HepG2 (cell line): ENCODE data around the gene ZP2.

ENCODE experiments used
- HDAC2 ChIP-seq: sonication (generic); formaldehyde crosslinking; IDR thresholded peaks from 2 replicates; pipeline ENCODE4 v1.4.0; 2020; ENCODE audit warnings: missing genetic modification reagents
- HDAC6 ChIP-seq: fragments of 200-600 bp; sonication (generic); IDR thresholded peaks from 2 replicates; pipeline ENCODE4 v1.7.0; 2017; ENCODE audit warnings: mild to moderate bottlenecking, antibody characterized with exemption, low read length, low read depth
- MAX ChIP-seq: IDR thresholded peaks from 2 replicates; pipeline ENCODE4 v1.6.1; 2012; ENCODE audit warnings: inconsistent platforms
- POLR2A ChIP-seq, 2 experiments: IDR thresholded peaks; 2 replicates each; pipeline ENCODE4 v1.6.1; 2011; ENCODE audit warnings: low read depth in 2 of 2, low read length in 2 of 2, mild to moderate bottlenecking in 1 of 2, moderate library complexity in 1 of 2; ENCODE audit not compliant: insufficient read depth in 1 of 2
- SIX4 ChIP-seq: sonication (generic); formaldehyde crosslinking; IDR thresholded peaks from 2 replicates; pipeline ENCODE4 v1.4.0; 2020; ENCODE audit warnings: missing genetic modification reagents
- TAF1 ChIP-seq: sonication (generic); formaldehyde crosslinking; IDR thresholded peaks from 2 replicates; pipeline ENCODE4 v1.4.0; 2020; ENCODE audit warnings: missing genetic modification reagents
- ZNF10 ChIP-seq: sonication (generic); formaldehyde crosslinking; IDR thresholded peaks from 2 replicates; pipeline ENCODE4 v1.4.0; 2020; ENCODE audit warnings: mild to moderate bottlenecking, low read depth, missing genetic modification reagents, borderline replicate concordance
- ZSCAN21 ChIP-seq: sonication (generic); formaldehyde crosslinking; IDR thresholded peaks from 2 replicates; pipeline ENCODE4 v1.8.0; 2022; ENCODE audit warnings: mild to moderate bottlenecking, missing genetic modification reagents, moderate library complexity, borderline replicate concordance
- TF ChIP-seq, protein P1 (sequence below): sonication (generic); formaldehyde crosslinking; IDR thresholded peaks from 2 replicates; pipeline ENCODE4 v1.9.0; 2021; ENCODE audit warnings: missing genetic modification reagents, borderline replicate concordance
- TF ChIP-seq, protein P2 (sequence below): sonication (generic); formaldehyde crosslinking; IDR thresholded peaks from 2 replicates; pipeline ENCODE4 v1.5.0; 2020; ENCODE audit warnings: mild to moderate bottlenecking, missing genetic modification reagents, moderate library complexity

GRCh38 chr16:21163576-21163975, 47.8 kb downstream of the ZP2 start:
- TF ChIP-seq, protein P1, sequence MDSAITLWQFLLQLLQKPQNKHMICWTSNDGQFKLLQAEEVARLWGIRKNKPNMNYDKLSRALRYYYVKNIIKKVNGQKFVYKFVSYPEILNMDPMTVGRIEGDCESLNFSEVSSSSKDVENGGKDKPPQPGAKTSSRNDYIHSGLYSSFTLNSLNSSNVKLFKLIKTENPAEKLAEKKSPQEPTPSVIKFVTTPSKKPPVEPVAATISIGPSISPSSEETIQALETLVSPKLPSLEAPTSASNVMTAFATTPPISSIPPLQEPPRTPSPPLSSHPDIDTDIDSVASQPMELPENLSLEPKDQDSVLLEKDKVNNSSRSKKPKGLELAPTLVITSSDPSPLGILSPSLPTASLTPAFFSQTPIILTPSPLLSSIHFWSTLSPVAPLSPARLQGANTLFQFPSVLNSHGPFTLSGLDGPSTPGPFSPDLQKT (CRISPR knock-in tag), result no peak
- no peak for TF ChIP-seq ZNF10 (CRISPR knock-in tag)
- no peak for TF ChIP-seq POLR2A (IDR thresholded peaks at IDR 0.05; ENCODE audit: insufficient read depth in 1 of 2, low read depth in 2 of 2, low read length in 2 of 2)
- TF ChIP-seq, protein P2, sequence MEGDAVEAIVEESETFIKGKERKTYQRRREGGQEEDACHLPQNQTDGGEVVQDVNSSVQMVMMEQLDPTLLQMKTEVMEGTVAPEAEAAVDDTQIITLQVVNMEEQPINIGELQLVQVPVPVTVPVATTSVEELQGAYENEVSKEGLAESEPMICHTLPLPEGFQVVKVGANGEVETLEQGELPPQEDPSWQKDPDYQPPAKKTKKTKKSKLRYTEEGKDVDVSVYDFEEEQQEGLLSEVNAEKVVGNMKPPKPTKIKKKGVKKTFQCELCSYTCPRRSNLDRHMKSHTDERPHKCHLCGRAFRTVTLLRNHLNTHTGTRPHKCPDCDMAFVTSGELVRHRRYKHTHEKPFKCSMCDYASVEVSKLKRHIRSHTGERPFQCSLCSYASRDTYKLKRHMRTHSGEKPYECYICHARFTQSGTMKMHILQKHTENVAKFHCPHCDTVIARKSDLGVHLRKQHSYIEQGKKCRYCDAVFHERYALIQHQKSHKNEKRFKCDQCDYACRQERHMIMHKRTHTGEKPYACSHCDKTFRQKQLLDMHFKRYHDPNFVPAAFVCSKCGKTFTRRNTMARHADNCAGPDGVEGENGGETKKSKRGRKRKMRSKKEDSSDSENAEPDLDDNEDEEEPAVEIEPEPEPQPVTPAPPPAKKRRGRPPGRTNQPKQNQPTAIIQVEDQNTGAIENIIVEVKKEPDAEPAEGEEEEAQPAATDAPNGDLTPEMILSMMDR, result no peak
- TF ChIP-seq ZSCAN21, result no peak
- no peak for TF ChIP-seq MAX
- no peak for TF ChIP-seq TAF1 (CRISPR knock-in tag)
- no peak for TF ChIP-seq HDAC2 (CRISPR knock-in tag)
- no peak for TF ChIP-seq SIX4 (CRISPR knock-in tag)
- TF ChIP-seq HDAC6, result no peak
